Uterus (tissue), 2 donors: ENCODE measurements around the gene SH2D3C.

Experiments used
- CTCF ChIP-seq, 4 experiments: fragments of 200-600 bp in 2 of 4; fragments of 450-650 bp in 2 of 4; sonication (generic) in 2 of 4; IDR thresholded peaks; one replicate each; pipeline ENCODE4 v1.5.1; 2016 to 2019; ENCODE audit warnings: antibody characterized with exemption in 4 of 4, mild to moderate bottlenecking in 2 of 4, moderate library complexity in 1 of 4
- POLR2A ChIP-seq, 2 donors: fragments of 450-650 bp; IDR thresholded peaks; one replicate each; pipeline ENCODE4 v1.6.1; 2016; ENCODE audit warnings: antibody characterized with exemption in 2 of 2, mild to moderate bottlenecking in 1 of 2, moderate library complexity in 1 of 2

- TF ChIP-seq CTCF (IDR thresholded peaks at IDR 0.05), result no peak
- TF ChIP-seq POLR2A (IDR thresholded peaks at IDR 0.05), result no peak
These were observed 48.8 kb downstream of the SH2D3C start for GRCh38 chr9:127729522-127730256.
